SU-DHL-6 (cell line): ENCODE data around the gene SARDH.

Source experiments
- EZH2phosphoT487 ChIP-seq: fragments of 200-600 bp; sonication (generic), shearing (Covaris generic); conservative IDR thresholded peaks from 2 replicates; pipeline ENCODE4 v1.6.1; 2018; ENCODE audit warnings: mild to moderate bottlenecking, antibody characterized with exemption, low read length, moderate library complexity, mixed read lengths
- TF ChIP-seq, protein P1 (sequence below): fragments of 200-600 bp; sonication (generic); IDR thresholded peaks from one replicate; pipeline ENCODE4 v1.5.1; 2017; ENCODE audit warnings: antibody characterized with exemption, mild to moderate bottlenecking, low read length, moderate library complexity; ENCODE audit not compliant: insufficient read depth, poor library complexity, severe bottlenecking

DNA sequence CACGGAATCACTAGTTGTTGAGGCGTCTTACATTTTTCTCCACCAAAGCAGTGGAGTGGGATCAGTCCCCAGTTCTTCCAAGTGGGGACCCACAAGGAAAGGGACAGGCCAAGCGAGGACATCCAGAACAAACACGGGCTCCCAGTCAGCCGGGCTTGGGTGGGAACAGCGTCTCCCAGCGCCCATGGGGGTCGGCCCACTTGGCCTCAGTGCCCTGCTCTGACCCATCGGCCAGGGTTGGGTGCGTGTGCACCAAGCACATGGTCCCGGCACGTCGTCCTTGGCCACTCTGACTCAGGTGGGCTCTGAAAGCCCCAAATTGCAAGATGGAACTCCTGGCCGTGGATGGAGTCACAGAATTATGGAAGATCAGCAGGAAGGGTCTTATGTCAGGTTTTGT is 64.1 kb downstream of the SARDH start:
- TF ChIP-seq, protein P1, sequence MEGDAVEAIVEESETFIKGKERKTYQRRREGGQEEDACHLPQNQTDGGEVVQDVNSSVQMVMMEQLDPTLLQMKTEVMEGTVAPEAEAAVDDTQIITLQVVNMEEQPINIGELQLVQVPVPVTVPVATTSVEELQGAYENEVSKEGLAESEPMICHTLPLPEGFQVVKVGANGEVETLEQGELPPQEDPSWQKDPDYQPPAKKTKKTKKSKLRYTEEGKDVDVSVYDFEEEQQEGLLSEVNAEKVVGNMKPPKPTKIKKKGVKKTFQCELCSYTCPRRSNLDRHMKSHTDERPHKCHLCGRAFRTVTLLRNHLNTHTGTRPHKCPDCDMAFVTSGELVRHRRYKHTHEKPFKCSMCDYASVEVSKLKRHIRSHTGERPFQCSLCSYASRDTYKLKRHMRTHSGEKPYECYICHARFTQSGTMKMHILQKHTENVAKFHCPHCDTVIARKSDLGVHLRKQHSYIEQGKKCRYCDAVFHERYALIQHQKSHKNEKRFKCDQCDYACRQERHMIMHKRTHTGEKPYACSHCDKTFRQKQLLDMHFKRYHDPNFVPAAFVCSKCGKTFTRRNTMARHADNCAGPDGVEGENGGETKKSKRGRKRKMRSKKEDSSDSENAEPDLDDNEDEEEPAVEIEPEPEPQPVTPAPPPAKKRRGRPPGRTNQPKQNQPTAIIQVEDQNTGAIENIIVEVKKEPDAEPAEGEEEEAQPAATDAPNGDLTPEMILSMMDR = no peak
- TF ChIP-seq EZH2phosphoT487 = no peak
